HG03342 (cell line): ENCODE data around the gene ALDH18A1.
"Not testable (repeated sequence)": the region's sequence is repeated elsewhere in the genome, so short reads cannot be mapped to it uniquely, and the experiment has no call there.

ENCODE experiments used
- ATAC-seq: cut with Tn5 transposase; IDR thresholded peaks from one replicate; pipeline ENCODE4 v1.9.1; 2021; ENCODE audit warnings: mild to moderate bottlenecking, moderate library complexity; ENCODE audit not compliant: unreplicated experiment

Gene ALDH18A1

GRCh38 chr10:95651346-95652060 lies 5.0 kb downstream of the ALDH18A1 start:
- no peak for ATAC-seq

DNA sequence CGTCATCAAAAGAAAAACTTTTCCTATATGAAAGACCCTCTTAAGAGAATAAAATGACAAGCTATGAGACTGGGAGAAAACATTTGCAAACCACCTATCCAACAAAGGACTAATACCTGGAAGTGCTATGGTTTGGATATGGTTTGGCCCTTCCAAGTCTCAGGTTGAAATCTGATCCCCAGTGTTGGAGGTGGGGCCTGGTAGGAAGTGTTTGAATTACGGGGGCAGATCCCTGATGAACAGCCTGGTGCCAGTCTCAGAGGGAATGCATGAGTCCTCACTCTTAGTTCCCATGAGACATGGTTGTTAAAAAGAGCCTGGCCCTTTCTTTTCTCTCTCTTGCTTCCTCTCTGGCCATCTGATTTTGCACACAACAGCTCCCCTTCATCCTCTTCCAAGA lies 6.3 kb downstream of the ALDH18A1 start:
- ATAC-seq = no peak

- ATAC-seq = no peak
Observed at GRCh38 chr10:95648138-95648537, 8.4 kb downstream of the ALDH18A1 start.

GRCh38 chr10:95646160-95646559 lies 10.4 kb downstream of the ALDH18A1 start:
- ATAC-seq = no peak

DNA sequence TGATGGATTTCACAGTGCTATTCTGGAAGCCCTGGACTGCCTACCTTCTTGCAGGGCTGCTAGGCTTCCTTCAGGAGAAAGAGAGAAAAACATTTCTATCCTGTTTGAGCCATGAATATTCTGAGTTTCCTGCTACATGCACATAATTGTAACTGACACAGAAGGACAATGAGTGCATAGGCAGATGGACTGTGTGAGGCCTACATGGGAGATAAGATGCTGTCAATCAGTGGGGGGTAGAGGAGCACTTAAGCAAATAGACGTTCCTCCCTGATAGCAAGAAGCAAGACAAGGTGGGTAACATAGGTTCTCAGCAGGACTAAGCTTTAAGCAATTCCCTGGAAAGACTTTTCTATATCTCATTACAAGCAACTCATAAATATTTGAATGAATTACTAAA lies 11.6 kb downstream of the ALDH18A1 start:
- ATAC-seq = no peak

GRCh38 chr10:95640891-95641315 lies 15.6 kb downstream of the ALDH18A1 start:
- ATAC-seq = no peak

- ATAC-seq = no peak
Observed at GRCh38 chr10:95637911-95638310, 18.6 kb downstream of the ALDH18A1 start.

DNA sequence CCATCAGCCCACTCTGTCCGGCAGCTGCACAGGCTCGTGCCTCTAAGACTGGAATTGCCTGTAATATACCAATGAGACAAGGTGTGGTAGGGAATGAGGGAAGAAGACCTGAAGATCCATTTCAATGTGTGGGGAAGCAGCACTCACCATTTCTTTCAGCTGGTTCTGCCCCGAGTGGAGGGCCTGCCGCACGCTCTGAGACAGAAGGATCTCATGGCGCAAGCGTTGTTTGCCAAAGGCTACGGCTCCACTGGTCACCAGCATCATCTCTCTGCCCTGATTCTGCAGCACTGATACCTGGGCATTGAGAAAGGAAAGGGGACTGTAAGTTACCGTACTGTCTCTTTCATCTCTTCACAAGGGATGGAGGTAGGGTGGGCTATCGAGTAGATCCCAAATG lies 19.4 kb downstream of the ALDH18A1 start:
- no peak for ATAC-seq

- ATAC-seq = no peak
Observed at GRCh38 chr10:95635319-95635733, 21.2 kb downstream of the ALDH18A1 start.

- ATAC-seq = no peak
Observed at GRCh38 chr10:95628786-95629185, 27.7 kb downstream of the ALDH18A1 start.

DNA sequence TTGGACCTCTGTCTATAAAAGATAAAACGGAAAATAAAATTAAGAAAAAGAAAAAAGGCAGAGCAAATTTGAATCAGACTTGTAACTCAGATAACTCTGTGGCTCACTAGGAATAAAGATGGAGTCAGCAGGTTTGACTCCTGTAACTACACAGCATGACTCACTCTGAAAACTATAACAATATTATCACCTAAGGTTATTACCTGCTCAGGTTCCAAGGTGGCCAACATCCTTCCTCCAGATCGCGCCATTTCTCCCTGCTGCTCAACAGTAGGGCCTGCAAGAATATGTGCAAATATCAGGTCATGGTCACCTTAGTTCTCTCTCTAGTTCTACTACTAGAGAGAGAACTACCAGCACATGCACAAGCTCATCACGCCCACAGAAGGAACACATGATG lies 30.0 kb downstream of the ALDH18A1 start:
- no peak for ATAC-seq

DNA sequence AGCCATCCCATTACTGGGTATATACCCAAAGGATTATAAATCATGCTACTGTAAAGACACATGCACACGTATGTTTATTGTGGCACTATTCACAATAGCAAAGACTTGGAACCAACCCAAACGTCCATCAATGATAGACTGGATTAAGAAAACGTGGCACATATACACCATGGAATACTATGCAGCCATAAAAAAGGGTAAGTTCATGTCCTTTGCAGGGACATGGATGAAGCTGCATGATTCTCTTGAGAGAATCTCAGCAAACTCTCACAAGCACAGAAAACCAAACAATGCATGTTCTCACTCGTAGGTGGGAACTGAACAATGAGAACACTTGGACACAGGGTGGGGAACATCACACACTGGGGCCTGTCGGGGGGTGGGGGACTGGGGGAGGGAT lies 36.1 kb downstream of the ALDH18A1 start:
- not testable (repeated sequence) for ATAC-seq

DNA sequence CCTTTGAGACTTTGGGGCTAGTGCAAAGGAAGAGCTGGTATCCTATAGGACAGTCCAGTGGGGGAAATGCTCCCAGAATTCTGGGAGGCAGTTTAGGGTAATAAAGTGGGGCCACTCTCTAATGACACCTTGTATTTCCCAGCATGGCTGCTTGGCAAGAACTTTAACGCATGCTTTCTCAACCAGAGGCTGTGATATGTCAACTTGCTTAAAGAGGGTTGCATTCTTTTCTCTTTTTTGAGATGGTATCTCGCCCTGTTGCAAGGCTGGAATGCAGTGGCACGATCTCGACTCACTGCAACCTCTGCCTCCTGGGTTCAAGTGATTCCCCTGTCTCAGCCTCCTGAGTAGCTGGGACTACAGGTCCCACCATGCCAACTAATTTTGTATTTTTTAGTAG lies 38.4 kb downstream of the ALDH18A1 start:
- ATAC-seq = no peak

GRCh38 chr10:95616446-95616845 lies 40.1 kb downstream of the ALDH18A1 start:
- ATAC-seq = no peak

GRCh38 chr10:95613330-95613729 lies 43.2 kb downstream of the ALDH18A1 start:
- no peak for ATAC-seq

GRCh38 chr10:95610727-95611126 lies 45.8 kb downstream of the ALDH18A1 start:
- no peak for ATAC-seq

GRCh38 chr10:95606922-95607321 lies 49.6 kb downstream of the ALDH18A1 start:
- ATAC-seq = no peak

DNA sequence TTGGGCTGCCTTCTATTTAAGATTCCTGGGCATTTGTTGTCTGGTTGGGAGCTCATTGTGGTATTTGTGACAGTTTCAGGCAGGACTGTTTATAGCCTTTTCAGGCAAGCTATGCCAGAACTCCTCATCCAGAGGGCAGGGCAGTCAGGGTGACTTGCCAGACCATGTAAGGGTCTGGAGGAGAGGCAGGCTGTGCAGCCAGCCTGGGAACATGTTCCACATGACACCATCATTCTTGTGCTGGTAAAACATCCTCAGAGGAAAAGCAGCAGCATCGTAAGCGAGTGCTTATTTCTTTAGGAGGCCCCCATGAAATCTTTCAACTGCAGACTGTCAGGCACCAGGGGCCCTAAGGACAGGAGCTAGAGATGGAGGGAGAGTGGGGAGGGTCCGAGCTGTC lies 51.3 kb downstream of the ALDH18A1 start:
- ATAC-seq = no peak

GRCh38 chr10:95604630-95605029 lies 51.9 kb downstream of the ALDH18A1 start:
- no peak for ATAC-seq

DNA sequence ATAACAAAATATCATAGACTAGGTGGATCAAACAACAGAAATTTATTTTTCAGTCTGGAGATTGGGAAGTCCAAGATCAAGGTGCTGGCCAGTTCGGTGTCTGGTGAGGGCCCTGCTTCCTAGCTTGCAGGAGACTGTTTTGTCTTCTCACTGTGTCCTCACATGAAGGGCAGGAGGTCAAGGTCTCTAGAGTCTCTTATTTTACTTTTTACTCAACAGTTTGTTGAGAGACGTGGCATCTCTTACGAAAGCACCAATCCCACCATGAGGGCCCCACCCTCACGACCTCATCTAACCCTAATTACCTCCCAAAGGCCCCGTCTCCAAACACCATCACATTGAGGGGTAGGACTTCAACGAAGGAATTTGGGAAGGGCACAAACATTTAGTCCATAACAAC lies 54.1 kb downstream of the ALDH18A1 start:
- ATAC-seq = no peak

- peak; percentile 52 for ATAC-seq
Observed at GRCh38 chr10:95601116-95601719, 55.3 kb downstream of the ALDH18A1 start.

DNA sequence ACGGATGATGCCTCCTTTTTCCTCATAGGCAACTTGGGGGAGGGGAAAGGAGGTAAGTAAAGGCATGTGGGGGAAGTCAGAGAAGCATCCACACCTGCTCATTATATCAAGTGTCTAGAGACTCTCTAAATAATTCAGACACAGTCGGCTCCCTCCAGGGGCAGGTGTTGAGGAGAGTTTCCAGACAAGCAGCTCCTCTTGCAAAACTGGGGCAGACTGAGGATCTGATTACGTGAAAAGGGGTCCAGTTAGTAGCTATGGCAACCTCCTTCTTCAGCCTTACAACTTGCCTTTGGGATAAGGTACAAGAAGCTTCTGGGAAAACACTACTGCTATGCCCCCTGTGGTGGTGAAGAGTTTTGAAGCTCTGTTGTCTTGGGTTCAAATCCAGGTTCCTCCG lies 56.4 kb downstream of the ALDH18A1 start:
- no peak for ATAC-seq

GRCh38 chr10:95597788-95598187 lies 58.7 kb downstream of the ALDH18A1 start:
- ATAC-seq = no peak
